HG03460 (cell line): ENCODE data around the gene OOSP2.

Source experiments
- ATAC-seq: cut with Tn5 transposase; IDR thresholded peaks from one replicate; pipeline ENCODE4 v1.9.1; 2021; ENCODE audit not compliant: unreplicated experiment

Gene OOSP2

DNA sequence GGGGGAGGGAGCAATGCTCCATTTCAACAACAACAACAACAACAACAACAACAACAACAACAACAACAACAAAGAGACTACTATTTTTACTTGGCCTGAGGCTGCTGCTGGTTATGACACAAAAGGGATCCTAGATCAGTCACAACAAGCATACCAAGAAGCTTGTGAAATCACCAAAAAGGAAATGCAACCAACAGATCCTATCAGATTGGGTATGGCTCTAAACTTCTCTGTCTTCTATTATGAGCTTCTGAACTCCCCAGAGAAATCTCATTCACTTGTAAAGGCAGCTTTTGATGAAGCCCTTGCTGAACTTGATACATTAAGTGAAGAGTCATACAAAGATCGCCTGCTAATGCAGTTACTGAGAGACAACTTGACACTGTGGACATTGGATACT is 37.8 kb downstream of the OOSP2 start:
- ATAC-seq, result no peak

DNA sequence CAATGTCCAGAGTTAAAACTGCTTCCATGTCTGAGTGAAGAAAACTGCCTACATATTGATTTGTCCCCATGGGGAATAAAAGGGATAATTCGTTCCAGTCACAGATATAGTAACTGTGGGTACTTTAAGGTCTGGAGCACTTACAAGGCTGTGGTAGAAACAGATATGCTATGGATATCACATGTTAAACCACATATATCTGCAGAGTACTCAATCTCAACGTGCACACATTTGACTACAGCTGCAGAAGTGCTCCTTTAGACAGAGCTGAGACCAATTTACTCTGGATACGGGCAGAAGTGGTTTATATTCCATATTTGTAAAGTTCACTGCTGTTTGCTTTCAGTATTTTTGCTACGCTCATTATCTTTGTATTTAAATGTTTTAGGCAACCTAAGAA is 38.5 kb downstream of the OOSP2 start:
- no peak for ATAC-seq

- ATAC-seq, result no peak
Observed at GRCh38 chr11:60080535-60080934, 40.3 kb downstream of the OOSP2 start.

GRCh38 chr11:60084631-60085273 is 44.5 kb downstream of the OOSP2 start:
- ATAC-seq, result no peak

DNA sequence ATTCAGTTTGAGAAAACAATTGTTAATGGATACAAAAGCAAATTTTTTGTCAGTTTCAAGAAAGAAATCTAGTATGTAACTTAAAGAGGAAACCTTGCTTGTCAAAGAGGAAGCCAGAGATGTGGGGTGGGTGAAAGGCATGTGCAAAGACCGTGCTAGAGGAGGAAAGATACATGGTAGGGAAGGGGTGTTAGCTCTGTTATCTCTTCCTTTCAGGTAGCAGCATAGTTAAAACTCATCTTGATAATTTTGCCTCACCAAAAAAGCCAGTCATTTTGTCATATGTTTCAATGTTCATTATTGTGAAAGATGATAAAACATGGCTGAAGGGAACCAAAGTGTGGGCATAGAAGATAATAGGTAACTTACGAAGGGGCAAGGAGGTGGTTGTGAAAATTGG is 45.7 kb downstream of the OOSP2 start:
- no peak for ATAC-seq

- ATAC-seq, result no peak
Observed at GRCh38 chr11:60087239-60087638, 47.0 kb downstream of the OOSP2 start.

- ATAC-seq, result no peak
Observed at GRCh38 chr11:60088364-60088763, 48.2 kb downstream of the OOSP2 start, which contains the start of gene MS4A2. TSS of gene MS4A2 (plus strand) at chr11:60088664. CDS start at chr11:60088766, 102 bp downstream.

- no peak for ATAC-seq
Observed at GRCh38 chr11:60095477-60096120, 55.4 kb downstream of the OOSP2 start.

DNA sequence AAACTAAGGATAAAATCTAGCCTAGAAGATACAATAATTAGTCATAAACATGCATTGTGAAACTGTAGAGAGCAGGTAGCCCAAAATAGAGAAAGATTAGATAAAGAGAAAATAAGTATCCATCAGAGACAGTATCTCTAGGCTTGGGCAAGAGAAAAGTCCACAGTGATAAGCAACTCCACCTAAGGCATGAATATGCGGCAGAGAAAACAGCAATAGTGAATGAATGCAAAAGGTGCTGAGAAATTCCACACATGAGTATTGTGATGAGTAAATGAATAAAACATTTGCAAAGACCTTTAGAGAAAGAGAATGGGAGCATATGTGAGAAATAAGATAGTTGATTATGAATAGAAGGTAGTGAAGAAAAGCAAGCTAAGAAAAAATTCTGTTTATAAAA is 57.0 kb downstream of the OOSP2 start:
- ATAC-seq, result no peak
